ENCODE data around the gene ADAMTS4. TPM values are rescaled to one million over a fixed set of nuclear protein-coding genes. Genes with fewer than 3 reads are reported as not detected.

ADAMTS4 gene
- total RNA-seq, 1 donor from 2014 or later: 0.23 TPM

GRCh38 chr1:161198194-161198896 is 509 bp downstream of the ADAMTS4 start:
- Mint-ChIP-seq H3K36me3 (ENCODE audit: low read depth) (peaks cover 5% of the 10 kb centered on the region), H3K4me3 (no peak overlapping the region), H3K4me1 (ENCODE audit: low read depth) (peaks cover 59% of the 10 kb centered on the region), H3K27me3 (ENCODE audit: insufficient read depth) (no peaks in the 10 kb centered on the region), H3K27ac (no peak overlapping the region), H3K9me3 (no peaks in the 10 kb centered on the region)
- DNase-seq (ENCODE audit: low spot score): no peak
- intact Hi-C loops (cut with micrococcal nuclease): no loop called here

- no peak for DNase-seq (ENCODE audit: low spot score)
- Mint-ChIP-seq H3K27ac (no peak overlapping the region), H3K27me3 (ENCODE audit: insufficient read depth) (no peaks in the 10 kb centered on the region), H3K4me3 (no peak overlapping the region), H3K9me3 (no peaks in the 10 kb centered on the region), H3K36me3 (ENCODE audit: low read depth) (peaks cover 3% of the 10 kb centered on the region), H3K4me1 (ENCODE audit: low read depth) (peaks cover 59% of the 10 kb centered on the region)
- intact Hi-C loops (cut with micrococcal nuclease): no loop called here
Observed at GRCh38 chr1:161197560-161198193, 1.2 kb downstream of the ADAMTS4 start.

- H3K27ac Mint-ChIP-seq: peak overlapping the region; percentile 54
- H3K4me1 Mint-ChIP-seq (ENCODE audit: low read depth): peaks cover 64% of the 10 kb centered on the region
- no peaks in the 10 kb centered on the region for H3K36me3 Mint-ChIP-seq (ENCODE audit: low read depth)
- intact Hi-C loops (cut with micrococcal nuclease): no loop called here
- no peak overlapping the region for H3K4me3 Mint-ChIP-seq
- H3K9me3 Mint-ChIP-seq: no peaks in the 10 kb centered on the region
- H3K27me3 Mint-ChIP-seq (ENCODE audit: insufficient read depth): no peaks in the 10 kb centered on the region
- DNase-seq (ENCODE audit: low spot score): no peak
Observed at GRCh38 chr1:161196521-161197451, 2.1 kb downstream of the ADAMTS4 start.

GRCh38 chr1:161196111-161196510 is 2.7 kb downstream of the ADAMTS4 start:
- Mint-ChIP-seq H3K27ac (no peak overlapping the region), H3K36me3 (ENCODE audit: low read depth) (no peaks in the 10 kb centered on the region), H3K9me3 (no peaks in the 10 kb centered on the region), H3K4me3 (no peak overlapping the region), H3K4me1 (ENCODE audit: low read depth) (peaks cover 61% of the 10 kb centered on the region), H3K27me3 (ENCODE audit: insufficient read depth) (no peaks in the 10 kb centered on the region)
- no peak for DNase-seq (ENCODE audit: low spot score)
- intact Hi-C loops (cut with micrococcal nuclease): no loop called here

- Mint-ChIP-seq H3K4me3 (no peak overlapping the region), H3K36me3 (ENCODE audit: low read depth) (no peaks in the 10 kb centered on the region), H3K9me3 (no peaks in the 10 kb centered on the region), H3K27ac (peak overlapping the region; percentile 11), H3K27me3 (ENCODE audit: insufficient read depth) (no peaks in the 10 kb centered on the region), H3K4me1 (ENCODE audit: low read depth) (peaks cover 51% of the 10 kb centered on the region)
- intact Hi-C loops (cut with micrococcal nuclease): no loop called here
- DNase-seq (ENCODE audit: low spot score): no peak
Observed at GRCh38 chr1:161195171-161195570, 3.7 kb downstream of the ADAMTS4 start.

GRCh38 chr1:161193561-161194235 is 5.2 kb downstream of the ADAMTS4 start:
- no peak overlapping the region for H3K4me3 Mint-ChIP-seq
- H3K27me3 Mint-ChIP-seq (ENCODE audit: insufficient read depth): no peaks in the 10 kb centered on the region
- H3K9me3 Mint-ChIP-seq: no peaks in the 10 kb centered on the region
- H3K4me1 Mint-ChIP-seq (ENCODE audit: low read depth): peaks cover 48% of the 10 kb centered on the region
- DNase-seq (ENCODE audit: low spot score): no peak
- intact Hi-C loops (cut with micrococcal nuclease): no loop called here
- H3K36me3 Mint-ChIP-seq (ENCODE audit: low read depth): no peaks in the 10 kb centered on the region
- H3K27ac Mint-ChIP-seq: no peak overlapping the region

GRCh38 chr1:161192476-161193465 is 6.1 kb downstream of the ADAMTS4 start:
- Mint-ChIP-seq H3K36me3 (ENCODE audit: low read depth) (no peaks in the 10 kb centered on the region), H3K4me1 (ENCODE audit: low read depth) (peaks cover 53% of the 10 kb centered on the region), H3K9me3 (no peaks in the 10 kb centered on the region), H3K27me3 (ENCODE audit: insufficient read depth) (no peaks in the 10 kb centered on the region), H3K4me3 (no peak overlapping the region), H3K27ac (peak overlapping the region; percentile 67)
- peak; percentile 63 for DNase-seq (ENCODE audit: low spot score)
- intact Hi-C loops (cut with micrococcal nuclease): loop anchor here (1.0 kb wide), 5 partner anchors 10 to 190 kb away; partner anchors contain the start of genes B4GALT3 and NDUFS2

- Mint-ChIP-seq H3K27ac (no peak overlapping the region), H3K4me1 (ENCODE audit: low read depth) (peaks cover 54% of the 10 kb centered on the region), H3K27me3 (ENCODE audit: insufficient read depth) (no peaks in the 10 kb centered on the region), H3K9me3 (no peaks in the 10 kb centered on the region), H3K4me3 (no peak overlapping the region), H3K36me3 (ENCODE audit: low read depth) (peaks cover 3% of the 10 kb centered on the region)
- DNase-seq (ENCODE audit: low spot score): no peak
- intact Hi-C loops (cut with micrococcal nuclease): loop anchor here (1.0 kb wide), 5 partner anchors 10 to 190 kb away; partner anchors contain the start of genes B4GALT3 and NDUFS2
Observed at GRCh38 chr1:161191971-161192370, 6.9 kb downstream of the ADAMTS4 start.

GRCh38 chr1:161190962-161191521 is 7.8 kb downstream of the ADAMTS4 start:
- no peak overlapping the region for H3K27ac Mint-ChIP-seq
- intact Hi-C loops (cut with micrococcal nuclease): no loop called here
- no peaks in the 10 kb centered on the region for H3K27me3 Mint-ChIP-seq (ENCODE audit: insufficient read depth)
- DNase-seq (ENCODE audit: low spot score): no peak
- peaks cover 61% of the 10 kb centered on the region for H3K4me1 Mint-ChIP-seq (ENCODE audit: low read depth)
- no peaks in the 10 kb centered on the region for H3K9me3 Mint-ChIP-seq
- H3K4me3 Mint-ChIP-seq: no peak overlapping the region
- peaks cover 3% of the 10 kb centered on the region for H3K36me3 Mint-ChIP-seq (ENCODE audit: low read depth)

- Mint-ChIP-seq H3K4me1 (ENCODE audit: low read depth) (peaks cover 66% of the 10 kb centered on the region), H3K4me3 (no peak overlapping the region), H3K9me3 (no peaks in the 10 kb centered on the region), H3K27me3 (ENCODE audit: insufficient read depth) (no peaks in the 10 kb centered on the region), H3K36me3 (ENCODE audit: low read depth) (peaks cover 6% of the 10 kb centered on the region), H3K27ac (no peak overlapping the region)
- no peak for DNase-seq (ENCODE audit: low spot score)
- intact Hi-C loops (cut with micrococcal nuclease): no loop called here
Observed at GRCh38 chr1:161189036-161189435, 9.8 kb downstream of the ADAMTS4 start.

GRCh38 chr1:161188381-161188780 is 10.5 kb downstream of the ADAMTS4 start:
- H3K4me3 Mint-ChIP-seq: no peak overlapping the region
- intact Hi-C loops (cut with micrococcal nuclease): no loop called here
- no peaks in the 10 kb centered on the region for H3K27me3 Mint-ChIP-seq (ENCODE audit: insufficient read depth)
- peak overlapping the region; percentile 56 for H3K27ac Mint-ChIP-seq
- H3K9me3 Mint-ChIP-seq: no peaks in the 10 kb centered on the region
- DNase-seq (ENCODE audit: low spot score): no peak
- H3K36me3 Mint-ChIP-seq (ENCODE audit: low read depth): peaks cover 6% of the 10 kb centered on the region
- H3K4me1 Mint-ChIP-seq (ENCODE audit: low read depth): peaks cover 70% of the 10 kb centered on the region

All from activated T-helper 1 cell treated with anti-CD3 and anti-CD28 coated beads, Interleukin-12 subunit alpha, Interleukin-12 subunit beta, Interleukin-2, Interleukin-4 antibody, amounts not matched to agents 30 ng/mL and 10 ng/mL and 1 ng/mL, durations not matched to agents 14 hours and 24 hours and 36 hours (primary cell).